Neural progenitor cell (in vitro differentiated cells): ENCODE measurements around the gene HPF1.

ENCODE experiments used
- CTCF ChIP-seq: fragments of 200-600 bp; sonication (generic); IDR thresholded peaks from 2 replicates; pipeline ENCODE4 v1.5.1; 2017; ENCODE audit warnings: antibody characterized with exemption, mild to moderate bottlenecking
- EZH2 ChIP-seq: fragments of 200-600 bp; sonication (generic); IDR thresholded peaks from 2 replicates; pipeline ENCODE4 v1.6.1; 2017; ENCODE audit warnings: antibody characterized with exemption, mild to moderate bottlenecking, moderate library complexity

GRCh38 chr4:169744601-169745000 is 13.1 kb downstream of the HPF1 start:
- TF ChIP-seq CTCF (no peak), EZH2 (no peak)
